Ishikawa (cell line): ENCODE measurements around the gene BMS1.

Source experiments
- CEBPB ChIP-seq: IDR thresholded peaks from 2 replicates; pipeline ENCODE4 v1.6.1; 2012
- CREB1 ChIP-seq: IDR thresholded peaks from 2 replicates; pipeline ENCODE4 v1.6.1; 2012; ENCODE audit warnings: low read depth
- EGR1 ChIP-seq: IDR thresholded peaks from 2 replicates; pipeline ENCODE4 v1.6.1; 2012
- EP300 ChIP-seq: IDR thresholded peaks from 2 replicates; pipeline ENCODE4 v1.6.1; 2012; ENCODE audit warnings: borderline replicate concordance
- FOXM1 ChIP-seq: IDR thresholded peaks from 2 replicates; pipeline ENCODE4 v1.6.1; 2012; ENCODE audit warnings: low read depth, borderline replicate concordance
- MAX ChIP-seq: IDR thresholded peaks from 2 replicates; pipeline ENCODE4 v1.6.1; 2012
- NFIC ChIP-seq: IDR thresholded peaks from 2 replicates; pipeline ENCODE4 v1.6.1; 2012
- RAD21 ChIP-seq: IDR thresholded peaks from 2 replicates; pipeline ENCODE4 v1.6.1; 2012; ENCODE audit warnings: low read depth
- REST ChIP-seq: IDR thresholded peaks from 2 replicates; pipeline ENCODE4 v1.6.1; 2012; ENCODE audit warnings: low read depth, mild to moderate bottlenecking
- TAF1 ChIP-seq: IDR thresholded peaks from 2 replicates; pipeline ENCODE4 v1.6.1; 2012; ENCODE audit warnings: low read depth, mild to moderate bottlenecking
- TEAD4 ChIP-seq: IDR thresholded peaks from 2 replicates; pipeline ENCODE4 v1.6.1; 2012
- YY1 ChIP-seq: IDR thresholded peaks from 2 replicates; pipeline ENCODE4 v1.6.1; 2012; ENCODE audit warnings: low read depth
- ZBTB7A ChIP-seq: IDR thresholded peaks from 2 replicates; pipeline ENCODE4 v1.6.1; 2012; ENCODE audit warnings: low read depth

- TF ChIP-seq TEAD4 (no peak), NFIC (no peak), TAF1 (no peak), MAX (no peak), CEBPB (no peak), FOXM1 (no peak), CREB1 (no peak), ZBTB7A (no peak), RAD21 (no peak), YY1 (no peak), REST (no peak), EP300 (no peak), EGR1 (no peak)
Measured at GRCh38 chr10:42768581-42769152, 13.9 kb upstream of the BMS1 start.
